ENCODE measurements around the gene SHC1. TPM values are rescaled to one million over a fixed set of nuclear protein-coding genes. Genes with fewer than 3 reads are reported as not detected.

SHC1 gene
- total RNA-seq, 1 donor, result 59.5 TPM

Small RNA genes lying within 50 kb of the gene (small RNA-seq; reads per million reads assigned to genes)
- gene MIR4258, result not detected
- not detected for gene RF00017

Other genes with a start within 250 kb of the SHC1 start
- under 0.01 TPM for gene KCNN3, start 100.5 kb downstream of the SHC1 start, total RNA-seq
- 17.2 TPM for gene PMVK, start 34.0 kb downstream of the SHC1 start, total RNA-seq
- gene PBXIP1, start 14.6 kb downstream of the SHC1 start, total RNA-seq, result 520 TPM
- 25.6 TPM for gene PYGO2, start 9.0 kb downstream of the SHC1 start, total RNA-seq
- gene CKS1B, start 3.9 kb upstream of the SHC1 start, total RNA-seq, result 22.9 TPM
- gene FLAD1, start 12.6 kb upstream of the SHC1 start, total RNA-seq, result 35.0 TPM
- gene LENEP, start 22.8 kb upstream of the SHC1 start, total RNA-seq, result 0.54 TPM
- gene ZBTB7B, start 32.1 kb upstream of the SHC1 start, total RNA-seq, result 22.6 TPM
- gene DCST2, start 63.0 kb upstream of the SHC1 start, total RNA-seq, result under 0.01 TPM
- gene DCST1, start 63.1 kb upstream of the SHC1 start, total RNA-seq, result under 0.01 TPM
- gene ADAM15, start 80.6 kb upstream of the SHC1 start, total RNA-seq, result 60.1 TPM
- gene EFNA4, start 93.0 kb upstream of the SHC1 start, total RNA-seq, result 5.9 TPM
- gene EFNA3, start 108.1 kb upstream of the SHC1 start, total RNA-seq, result 4.8 TPM
- gene EFNA1, start 157.1 kb upstream of the SHC1 start, total RNA-seq, result 21.3 TPM
- gene SLC50A1, start 165.1 kb upstream of the SHC1 start, total RNA-seq, result 68.1 TPM
- 63.0 TPM for gene DPM3, start 169.8 kb upstream of the SHC1 start, total RNA-seq
- gene KRTCAP2, start 202.6 kb upstream of the SHC1 start, total RNA-seq, result 194 TPM
- gene TRIM46, start 203.1 kb upstream of the SHC1 start, total RNA-seq, result 32.6 TPM
- 72.4 TPM for gene THBS3, start 237.2 kb upstream of the SHC1 start, total RNA-seq
- 70.3 TPM for gene MTX1, start 237.9 kb upstream of the SHC1 start, total RNA-seq

Data from hematopoietic multipotent progenitor cell (in vitro differentiated cells).